Measurements from ENCODE around the gene TWIST2.

The TWIST2 gene

GRCh38 chr2:238847841-238848690 lies at the start of gene TWIST2:
Gene TWIST2 (plus strand): TSS chr2:238848085. CDS start chr2:238848216, 131 bp downstream.
- no peak for DNase-seq (ENCODE audit: low read depth, low spot score)

- DNase-seq (ENCODE audit: low read depth, low spot score), result no peak
Observed at GRCh38 chr2:238801791-238802190, 46.1 kb upstream of the TWIST2 start.

- no peak for DNase-seq (ENCODE audit: low read depth, low spot score)
Observed at GRCh38 chr2:238802957-238803356, 44.9 kb upstream of the TWIST2 start.

GRCh38 chr2:238803996-238804870 lies 43.7 kb upstream of the TWIST2 start:
- no peak for DNase-seq (ENCODE audit: low read depth, low spot score)

- DNase-seq (ENCODE audit: low read depth, low spot score), result no peak
Observed at GRCh38 chr2:238808761-238809160, 39.1 kb upstream of the TWIST2 start.

- DNase-seq (ENCODE audit: low read depth, low spot score), result no peak
Observed at GRCh38 chr2:238810321-238810720, 37.6 kb upstream of the TWIST2 start.

- no peak for DNase-seq (ENCODE audit: low read depth, low spot score)
Observed at GRCh38 chr2:238811293-238811692, 36.6 kb upstream of the TWIST2 start.

- no peak for DNase-seq (ENCODE audit: low read depth, low spot score)
Observed at GRCh38 chr2:238811759-238812158, 36.1 kb upstream of the TWIST2 start.

GRCh38 chr2:238813109-238813508 lies 34.8 kb upstream of the TWIST2 start:
- no peak for DNase-seq (ENCODE audit: low read depth, low spot score)

- no peak for DNase-seq (ENCODE audit: low read depth, low spot score)
Observed at GRCh38 chr2:238814815-238815214, 33.1 kb upstream of the TWIST2 start.

- no peak for DNase-seq (ENCODE audit: low read depth, low spot score)
Observed at GRCh38 chr2:238816291-238816690, 31.6 kb upstream of the TWIST2 start.

- no peak for DNase-seq (ENCODE audit: low read depth, low spot score)
Observed at GRCh38 chr2:238817382-238817781, 30.5 kb upstream of the TWIST2 start.

- no peak for DNase-seq (ENCODE audit: low read depth, low spot score)
Observed at GRCh38 chr2:238817891-238818290, 30.0 kb upstream of the TWIST2 start.

- no peak for DNase-seq (ENCODE audit: low read depth, low spot score)
Observed at GRCh38 chr2:238818561-238818960, 29.3 kb upstream of the TWIST2 start.

GRCh38 chr2:238820197-238820596 lies 27.7 kb upstream of the TWIST2 start:
- DNase-seq (ENCODE audit: low read depth, low spot score), result no peak

- no peak for DNase-seq (ENCODE audit: low read depth, low spot score)
Observed at GRCh38 chr2:238820916-238821315, 27.0 kb upstream of the TWIST2 start.

GRCh38 chr2:238821391-238821790 lies 26.5 kb upstream of the TWIST2 start:
- no peak for DNase-seq (ENCODE audit: low read depth, low spot score)

- no peak for DNase-seq (ENCODE audit: low read depth, low spot score)
Observed at GRCh38 chr2:238821944-238822670, 25.8 kb upstream of the TWIST2 start.

GRCh38 chr2:238822955-238823354 lies 24.9 kb upstream of the TWIST2 start:
- no peak for DNase-seq (ENCODE audit: low read depth, low spot score)

- DNase-seq (ENCODE audit: low read depth, low spot score), result no peak
Observed at GRCh38 chr2:238831177-238831576, 16.7 kb upstream of the TWIST2 start.

GRCh38 chr2:238834982-238835381 lies 12.9 kb upstream of the TWIST2 start:
- DNase-seq (ENCODE audit: low read depth, low spot score), result no peak

- no peak for DNase-seq (ENCODE audit: low read depth, low spot score)
Observed at GRCh38 chr2:238835726-238836301, 12.1 kb upstream of the TWIST2 start.

Data from activated CD4-positive, CD25-positive, alpha-beta regulatory T cell treated with anti-CD3 and anti-CD28 coated beads, Interleukin-2, amount 50 U/mL, for 16 hours (primary cell).